OCI-LY7 (cell line): ENCODE data around the gene ATP11A.

Source experiments
- CTCF ChIP-seq: fragments of 200-600 bp; sonication (generic); conservative IDR thresholded peaks from 2 replicates; pipeline ENCODE4 v1.5.1; 2014; ENCODE audit warnings: mild to moderate bottlenecking, antibody characterized with exemption, low read length, moderate library complexity, mixed read lengths
- EZH2phosphoT487 ChIP-seq: fragments of 200-600 bp; sonication (generic); IDR thresholded peaks from 2 replicates; pipeline ENCODE4 v1.6.1; 2018; ENCODE audit warnings: low read depth, borderline replicate concordance, mild to moderate bottlenecking, mixed run types, antibody characterized with exemption, low read length, moderate library complexity, mixed read lengths

- TF ChIP-seq CTCF: no peak
- TF ChIP-seq EZH2phosphoT487: no peak
These were observed 12.6 kb downstream of the ATP11A start for GRCh38 chr13:112702341-112702985.
